Activated T-helper 9 cell treated with anti-CD3 and anti-CD28 coated beads, Interleukin-2, amount 50 U/mL, for 16 hours (primary cell): Measurements from ENCODE around the gene RINL.
"Not testable (repeated sequence)": the region's sequence is repeated elsewhere in the genome, so short reads cannot be mapped to it uniquely, and the experiment has no call there.

ENCODE experiments used
- DNase-seq: peaks from one replicate; pipeline ENCODE4 v3.0.0-alpha.2; 2020; ENCODE audit warnings: low read depth

Gene RINL

DNA sequence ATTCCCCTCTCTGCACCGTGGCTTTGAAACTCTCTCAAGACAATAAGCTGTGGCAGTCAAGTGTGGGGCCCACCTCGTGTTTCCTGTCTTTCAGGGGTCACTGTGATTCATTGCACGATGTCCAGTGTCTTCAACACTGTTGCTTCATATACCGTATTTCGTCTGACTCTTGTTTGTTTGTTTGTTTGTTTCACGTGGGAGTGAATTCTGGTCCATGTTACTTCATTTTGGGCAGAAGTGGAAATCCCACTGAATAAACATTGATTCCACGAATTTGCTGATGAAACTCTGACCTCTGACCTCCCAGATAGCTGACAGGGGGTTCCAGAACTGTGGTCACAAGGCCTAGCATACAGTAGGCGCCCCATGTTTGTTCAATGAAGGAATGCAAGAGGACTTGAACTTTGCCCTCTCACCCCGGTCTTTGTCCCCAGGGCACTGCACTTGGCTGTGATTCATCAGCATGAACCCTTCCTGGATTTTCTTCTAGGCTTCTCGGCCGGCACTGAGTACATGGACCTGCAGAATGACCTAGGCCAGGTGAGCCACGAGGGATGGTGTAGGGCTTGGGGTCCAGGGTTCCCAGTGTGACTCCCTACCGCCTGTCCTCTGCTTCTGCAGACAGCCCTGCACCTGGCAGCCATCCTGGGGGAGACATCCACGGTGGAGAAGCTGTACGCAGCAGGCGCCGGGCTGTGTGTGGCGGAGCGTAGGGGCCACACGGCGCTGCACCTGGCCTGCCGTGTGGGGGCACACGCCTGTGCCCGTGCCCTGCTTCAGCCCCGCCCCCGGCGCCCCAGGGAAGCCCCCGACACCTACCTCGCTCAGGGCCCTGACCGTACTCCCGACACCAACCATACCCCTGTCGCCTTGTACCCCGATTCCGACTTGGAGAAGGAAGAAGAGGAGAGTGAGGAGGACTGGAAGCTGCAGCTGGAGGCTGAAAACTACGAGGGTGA, 26.8 kb upstream of the RINL start:
- no peak for DNase-seq

DNA sequence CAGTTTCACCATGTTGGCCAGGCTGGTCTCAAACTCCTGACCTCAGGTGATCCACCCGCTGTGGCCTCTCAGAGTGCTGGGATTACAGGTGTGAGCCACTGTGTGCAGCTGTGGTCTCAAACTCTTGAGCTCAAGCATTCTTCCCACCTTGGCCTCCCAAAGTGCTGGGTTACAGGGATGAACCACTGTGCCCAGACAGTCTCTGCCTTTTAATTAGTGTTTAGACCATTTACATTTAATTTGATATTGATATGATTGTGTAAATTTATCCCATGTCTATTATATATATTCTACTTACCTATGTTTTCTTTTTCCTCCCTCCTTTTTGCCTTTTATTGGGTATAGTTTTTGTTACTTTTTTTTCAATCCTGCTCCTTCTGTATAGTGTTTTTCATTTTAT, 23.6 kb upstream of the RINL start:
- DNase-seq = no peak

DNA sequence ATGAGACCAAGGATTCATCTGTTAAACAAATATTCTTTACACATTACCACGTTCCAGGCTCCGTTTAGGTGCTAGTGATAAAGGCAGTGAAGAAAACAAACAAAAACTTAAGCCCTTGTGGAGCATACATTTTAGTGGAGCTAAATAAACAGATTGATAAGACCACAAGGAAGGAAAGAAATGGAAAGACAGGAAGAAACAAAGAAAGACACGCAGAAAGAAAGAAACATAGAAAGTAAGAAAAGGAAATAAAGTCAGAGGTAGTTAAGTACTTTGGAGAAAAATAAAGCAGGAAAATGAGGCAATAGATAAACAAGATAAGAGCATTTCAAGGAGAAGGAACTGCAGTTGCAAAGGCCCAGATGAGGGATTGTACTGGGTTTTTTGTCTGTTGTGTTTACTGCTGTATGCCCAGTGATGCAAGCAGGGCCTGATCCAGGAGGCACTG, 22.7 kb upstream of the RINL start:
- DNase-seq = no peak

DNA sequence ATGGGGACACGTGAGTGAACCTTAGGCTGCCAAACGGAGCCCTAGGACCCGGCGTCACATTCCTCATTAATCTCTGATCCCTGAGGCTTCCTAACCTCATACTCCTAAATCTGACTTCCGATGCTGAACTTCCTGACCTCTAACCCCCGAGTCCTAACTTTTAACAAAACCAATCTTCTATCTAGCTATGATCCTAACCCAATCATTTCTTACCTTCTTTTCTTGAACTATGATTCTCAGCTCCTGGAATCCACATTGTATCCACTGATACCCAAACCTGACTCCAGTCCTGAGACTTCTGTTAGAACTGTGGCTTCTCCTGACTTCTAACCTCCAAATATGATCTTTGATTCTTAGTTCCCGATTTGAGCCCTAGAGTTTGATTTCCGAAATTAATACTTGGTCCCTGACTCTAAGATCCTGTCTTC, 22.1 kb upstream of the RINL start:
- DNase-seq = no peak

DNA sequence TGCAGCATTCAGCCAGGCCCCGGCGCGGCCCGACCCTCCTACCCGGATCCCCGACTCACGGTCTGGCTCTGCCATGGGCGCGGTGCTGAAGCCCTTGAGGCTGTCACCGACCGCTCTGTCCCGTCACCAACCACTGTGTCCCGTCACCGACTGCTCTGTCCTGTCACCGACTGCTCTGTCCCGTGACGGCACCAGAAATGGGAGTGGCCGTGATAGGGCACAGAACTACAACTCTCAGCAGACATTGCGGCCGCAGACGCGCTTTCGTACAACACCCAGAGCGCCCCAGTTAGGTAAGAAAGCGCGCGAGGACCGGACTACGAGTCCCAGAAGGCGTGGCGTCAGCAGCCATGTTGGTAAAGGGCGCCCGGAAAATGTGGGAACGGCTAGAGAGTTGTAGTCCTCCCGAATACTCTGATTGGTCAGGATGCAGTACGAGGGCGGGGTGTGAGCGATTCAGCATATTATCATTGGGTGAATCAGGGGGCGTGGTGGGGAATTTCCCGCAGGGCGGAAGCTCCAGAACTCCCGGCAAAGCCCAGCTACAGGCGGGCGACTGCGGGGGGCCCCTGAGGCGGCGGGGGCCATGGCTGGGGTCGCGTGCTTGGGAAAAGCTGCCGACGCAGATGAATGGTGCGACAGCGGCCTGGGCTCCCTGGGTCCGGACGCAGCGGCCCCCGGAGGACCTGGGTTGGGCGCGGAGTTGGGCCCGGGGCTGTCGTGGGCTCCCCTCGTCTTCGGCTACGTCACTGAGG, 21.5 kb upstream of the RINL start, which contains the start of the genes NFKBIB and SIRT2:
NFKBIB (plus strand) TSS at position 523 of the 755 bp plus-strand sequence; CDS start at position 587, 64 bp downstream.
SIRT2 (minus strand) TSS at position 172 of the 755 bp plus-strand sequence; CDS start at position 75, 97 bp downstream.
- DNase-seq = peak; percentile 98

DNA sequence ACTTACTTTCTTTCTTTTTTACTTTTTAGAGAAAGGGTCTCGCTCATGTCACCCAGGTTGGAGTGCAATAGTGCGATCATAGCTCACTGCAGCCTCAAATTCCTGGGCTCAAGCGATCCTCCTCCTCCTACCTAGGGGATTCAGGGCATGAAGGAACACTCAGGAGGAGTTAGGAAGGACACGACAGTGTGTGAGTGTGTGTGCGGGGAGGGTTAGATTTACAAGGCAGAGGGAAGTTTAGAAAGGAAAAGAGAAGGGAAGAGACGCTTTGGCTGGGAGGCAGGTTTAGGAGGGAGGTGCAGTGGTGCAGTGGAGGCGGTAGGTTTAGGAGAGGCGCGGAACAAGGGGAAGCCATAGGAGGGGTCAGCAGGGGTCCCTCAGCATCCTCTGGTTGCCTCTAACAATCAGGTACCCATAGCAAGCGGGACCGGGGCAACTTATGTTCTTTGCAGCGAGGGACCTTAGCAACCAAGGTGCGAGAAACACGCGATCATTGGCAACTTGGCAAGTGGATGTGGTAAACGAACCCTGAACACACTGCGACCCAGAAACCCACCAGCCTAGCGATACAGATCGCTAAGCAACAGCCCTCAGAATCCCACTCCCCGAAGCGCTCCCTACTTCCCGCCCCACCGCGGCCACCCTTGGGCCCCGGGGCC, 20.8 kb upstream of the RINL start:
- DNase-seq = no peak

DNA sequence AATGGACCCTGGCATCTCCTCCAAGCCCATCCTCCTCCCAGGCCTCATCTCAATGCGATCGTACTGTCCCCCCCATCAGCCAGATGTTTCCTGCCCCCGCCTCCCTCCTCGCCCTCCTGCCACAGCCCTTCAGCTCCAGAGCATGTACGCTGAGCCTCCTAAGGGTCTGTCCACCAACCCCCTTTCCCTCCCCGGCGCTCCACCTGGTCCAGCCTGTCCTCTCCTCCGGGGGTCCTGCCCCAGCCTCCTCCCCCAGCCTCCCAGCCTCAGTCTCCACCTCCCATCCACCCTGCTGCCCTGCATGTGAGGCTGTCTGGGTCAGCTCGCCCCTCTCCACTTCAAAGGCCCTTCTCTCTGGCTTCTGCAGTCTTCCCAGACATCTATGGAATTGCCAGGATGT, 16.9 kb upstream of the RINL start:
- DNase-seq = no peak

DNA sequence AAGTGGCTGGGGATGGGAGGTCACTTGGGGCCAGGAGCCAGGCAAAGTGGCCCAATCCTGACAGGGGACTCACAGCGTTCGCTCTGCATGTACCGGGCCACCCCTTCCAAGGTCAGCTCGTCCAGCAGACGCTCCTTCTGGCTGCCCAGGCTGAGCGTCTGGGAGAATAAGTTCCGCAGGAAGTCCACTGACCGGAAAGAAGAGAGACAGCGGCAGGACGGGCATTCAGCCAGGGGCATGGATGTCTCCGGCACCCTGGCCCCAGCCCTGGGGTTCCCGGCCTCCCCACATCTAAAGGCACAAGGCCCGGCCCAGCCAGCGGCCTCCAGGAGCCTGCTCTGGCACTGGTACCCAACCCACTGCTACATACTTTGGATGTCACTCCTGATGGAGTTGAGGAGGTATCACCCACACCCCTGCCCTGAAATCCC, 15.3 kb upstream of the RINL start:
- DNase-seq = no peak

DNA sequence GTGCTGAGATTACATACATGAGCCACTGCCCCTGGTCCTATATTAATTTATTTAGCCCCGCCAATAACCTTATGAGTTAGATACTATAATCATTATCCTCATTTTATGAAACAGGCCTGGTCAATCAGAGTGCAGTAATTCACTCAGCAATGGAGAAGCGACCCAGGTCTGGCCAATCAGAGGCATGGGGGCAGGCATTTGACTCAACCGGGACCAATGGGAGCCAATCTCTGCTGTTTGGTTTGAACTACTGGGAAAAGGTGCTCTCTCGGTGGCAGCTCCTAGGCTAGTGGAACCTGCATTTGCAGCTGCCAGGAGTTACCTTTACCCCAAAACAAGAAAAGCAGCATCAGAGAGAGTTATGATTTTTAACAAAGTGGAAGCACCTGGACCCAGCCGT, 14.8 kb upstream of the RINL start:
- DNase-seq = no peak

DNA sequence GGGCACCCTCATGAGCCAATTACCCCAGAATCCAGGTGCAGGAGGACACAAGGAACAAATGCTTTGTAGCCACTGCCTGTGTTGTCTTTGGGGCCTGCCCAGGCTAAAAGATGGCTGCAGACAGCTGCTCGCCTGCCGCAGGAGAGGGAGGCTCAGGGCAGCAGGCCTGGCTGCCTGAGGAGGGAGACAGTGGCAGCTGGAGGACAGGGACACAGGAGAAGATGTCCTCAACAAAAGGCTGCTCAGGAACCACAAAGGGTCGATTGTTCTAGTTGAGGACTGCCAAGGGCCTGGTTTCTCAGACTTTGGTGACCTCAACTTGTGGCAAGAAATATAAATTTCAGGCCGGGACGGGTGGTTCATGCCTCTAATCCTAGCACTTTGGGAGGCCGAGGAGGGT, 13.7 kb upstream of the RINL start:
- no peak for DNase-seq

DNA sequence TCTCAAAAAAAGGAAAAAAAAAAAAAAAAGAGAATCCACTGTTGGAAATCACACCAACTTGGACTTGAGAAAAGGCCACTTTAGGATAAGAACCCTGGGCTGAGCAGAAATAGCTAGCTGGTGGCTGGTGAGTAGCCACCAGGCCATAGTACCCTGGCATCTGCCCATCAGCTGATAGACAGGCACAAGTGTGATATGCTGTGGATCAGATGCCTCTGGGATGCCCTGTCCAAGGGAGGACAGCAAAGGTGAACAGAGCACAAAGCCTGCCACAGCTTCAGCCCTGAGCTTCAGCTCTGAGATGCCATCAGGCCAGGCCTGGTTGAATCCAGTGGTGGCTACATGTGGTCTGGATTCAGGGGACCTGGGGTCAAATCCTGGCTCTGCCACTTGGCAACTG, 12.6 kb upstream of the RINL start:
- no peak for DNase-seq

DNA sequence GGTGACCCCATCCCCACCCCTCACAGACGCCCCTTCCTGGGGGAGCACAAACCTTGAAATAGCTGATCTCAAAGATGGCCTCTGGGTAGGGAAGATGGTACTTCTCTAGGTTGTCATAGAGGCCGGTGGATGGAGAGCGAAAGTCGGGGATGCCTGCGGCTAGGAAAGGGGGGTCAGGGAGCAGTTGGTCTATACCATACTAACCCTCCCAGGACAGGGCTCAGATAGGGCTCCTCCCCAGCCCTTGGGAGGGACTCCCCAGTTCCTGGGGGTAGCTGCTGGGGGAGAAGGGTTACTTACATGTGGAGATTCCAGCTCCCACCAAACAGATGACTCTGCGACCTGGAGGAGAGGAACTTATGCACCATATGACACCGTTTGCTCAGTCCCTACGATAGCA, 11.7 kb upstream of the RINL start:
- no peak for DNase-seq

DNA sequence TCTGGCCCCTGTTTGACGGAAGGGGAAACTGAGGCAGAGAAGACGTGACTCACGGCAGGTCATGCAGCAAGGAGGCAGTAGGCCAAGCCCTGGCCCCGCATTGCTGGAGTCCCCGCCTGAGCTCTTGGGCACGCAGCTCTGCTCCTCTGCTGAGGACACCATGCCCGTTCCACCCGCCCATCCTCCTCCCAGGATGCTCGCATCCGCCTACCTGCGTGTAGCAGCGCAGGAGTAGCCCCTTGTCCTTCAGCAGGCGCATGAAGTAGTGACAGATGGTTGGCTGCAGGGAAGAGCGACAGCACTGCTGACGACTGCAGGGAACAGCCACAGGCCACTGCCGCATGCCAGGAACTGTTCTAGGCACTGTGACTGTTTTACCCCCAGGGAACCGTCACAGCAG, 10.8 kb upstream of the RINL start:
- no peak for DNase-seq

DNA sequence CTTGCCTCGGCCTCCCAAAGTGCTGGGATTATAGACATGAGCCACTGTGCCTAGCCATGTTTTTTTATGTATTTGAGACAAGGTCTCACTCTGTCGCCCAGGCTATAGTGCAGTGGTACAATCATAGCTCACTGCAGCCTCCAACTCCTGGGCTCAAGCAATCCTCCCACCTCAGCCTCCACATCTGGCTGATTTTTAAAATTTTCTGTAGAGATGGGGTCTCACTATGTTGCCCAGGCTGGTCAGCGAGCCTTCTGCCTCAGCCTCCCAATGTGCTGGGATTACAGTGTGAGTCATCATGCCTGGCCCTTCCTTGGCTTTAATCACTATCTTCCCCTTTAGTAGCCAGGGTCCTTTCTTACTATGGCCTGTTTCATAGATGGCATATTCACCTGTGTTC, 6.6 kb upstream of the RINL start:
- DNase-seq = not testable (repeated sequence)

DNA sequence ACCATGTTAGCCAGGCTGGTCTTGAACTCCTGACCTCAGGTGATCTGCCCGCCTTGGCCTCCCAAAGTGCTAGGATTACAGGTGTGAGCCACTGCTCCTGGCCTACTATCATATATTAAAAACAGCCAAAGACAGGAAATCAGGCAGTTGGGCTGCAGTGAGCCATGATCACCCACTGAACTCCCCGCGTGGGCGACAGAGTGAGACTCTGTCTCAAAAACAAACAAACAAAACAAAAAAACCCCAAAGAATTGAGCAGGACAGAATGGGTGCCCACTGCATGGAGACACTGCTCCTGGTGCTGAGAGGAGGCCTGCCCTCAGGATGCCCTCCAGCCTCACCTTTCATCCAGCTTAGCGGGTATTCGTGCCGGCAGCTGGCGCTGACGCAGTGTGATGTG, 5.2 kb upstream of the RINL start:
- no peak for DNase-seq

DNA sequence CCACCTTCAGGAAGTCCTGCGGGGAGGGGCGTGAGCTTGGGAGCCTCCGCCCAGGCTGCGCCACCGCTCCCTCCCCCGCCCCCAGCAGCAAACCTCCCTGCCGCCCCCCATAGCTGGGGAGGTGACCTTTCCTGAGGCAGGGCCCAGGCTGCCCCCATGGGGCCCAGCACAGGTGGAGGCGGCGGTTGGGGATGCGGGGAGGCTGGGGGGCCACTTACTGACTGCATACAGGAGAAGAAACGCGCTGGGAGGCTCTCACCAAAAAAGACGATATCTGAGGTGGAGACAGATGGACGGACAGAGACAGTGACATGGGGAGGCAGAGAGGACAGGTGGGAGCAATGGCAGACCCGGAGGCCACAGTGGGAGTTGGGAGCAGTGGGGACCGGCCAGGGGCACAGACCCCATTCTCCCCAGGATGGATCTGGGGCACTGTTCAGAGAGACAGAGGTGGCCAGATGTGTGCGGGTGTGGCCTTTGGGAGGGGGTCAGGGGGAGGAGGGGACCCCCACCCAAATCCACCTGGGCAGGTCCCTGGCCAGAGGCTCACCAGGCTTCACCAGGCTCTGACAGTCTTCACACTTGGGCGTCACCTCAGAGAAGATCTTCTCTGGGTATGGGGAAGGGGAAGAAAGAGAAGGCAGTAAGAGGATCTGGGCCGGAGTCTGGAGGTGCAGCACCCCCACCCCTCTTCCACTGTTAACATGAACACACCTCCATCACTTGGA, 3.0 kb upstream of the RINL start:
- no peak for DNase-seq

DNA sequence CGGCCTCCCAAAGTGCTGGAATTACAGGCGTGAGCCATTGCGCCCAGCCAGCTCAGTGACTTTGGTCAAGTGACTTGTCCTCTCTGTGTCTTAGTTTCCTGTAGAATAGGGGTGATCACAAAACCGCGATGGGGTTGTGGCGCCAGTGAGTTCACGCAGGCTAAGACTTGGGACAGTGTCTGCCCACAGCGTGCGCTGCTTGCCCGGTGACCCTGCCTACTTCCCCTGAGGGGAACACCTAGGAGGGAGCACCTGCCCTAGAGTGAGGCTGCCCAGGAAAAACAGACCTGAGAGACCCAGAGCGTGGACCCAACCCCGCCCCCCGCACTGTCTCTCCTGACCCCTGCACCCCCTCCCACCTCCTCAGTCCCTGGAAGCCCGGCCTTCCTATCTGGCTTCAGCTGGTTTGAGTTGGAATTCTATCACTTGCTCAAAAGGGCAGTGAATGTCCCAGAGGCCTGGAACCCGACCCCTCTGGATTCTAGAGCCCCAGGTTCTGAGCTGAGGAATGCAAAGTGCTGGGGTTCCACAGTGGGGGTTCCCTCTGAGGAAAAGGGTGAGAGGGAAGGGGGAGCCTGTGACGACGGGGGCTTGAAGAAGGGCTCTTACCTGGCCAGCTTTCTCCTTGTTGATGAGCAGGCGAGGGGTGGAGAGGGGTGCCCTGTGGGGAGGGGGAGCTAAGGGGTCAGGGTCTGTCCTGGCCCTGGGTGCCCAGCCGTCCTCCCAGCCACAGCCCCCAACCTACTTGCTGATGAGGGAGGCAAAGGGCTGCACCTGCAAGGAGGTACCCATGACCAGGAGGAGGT, 2.2 kb upstream of the RINL start:
- no peak for DNase-seq

DNA sequence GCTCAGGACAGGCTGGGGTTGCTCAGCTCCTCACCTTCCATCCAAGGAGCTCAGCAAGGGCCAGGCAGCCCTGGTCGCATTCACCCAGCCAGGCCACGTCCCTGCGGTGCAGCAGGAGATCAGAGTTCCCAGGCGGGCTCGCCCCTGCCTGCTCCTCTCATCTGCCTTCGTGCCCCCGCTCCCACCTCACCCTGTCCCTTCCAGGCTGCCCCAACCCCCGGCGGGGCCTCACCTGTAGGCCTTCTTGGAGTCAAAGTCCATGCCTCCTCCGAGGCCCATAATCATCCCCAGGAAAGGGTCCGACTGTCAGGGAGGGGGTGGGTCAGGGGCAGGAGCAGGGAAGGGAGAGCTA, 1.3 kb upstream of the RINL start:
- DNase-seq = no peak

DNA sequence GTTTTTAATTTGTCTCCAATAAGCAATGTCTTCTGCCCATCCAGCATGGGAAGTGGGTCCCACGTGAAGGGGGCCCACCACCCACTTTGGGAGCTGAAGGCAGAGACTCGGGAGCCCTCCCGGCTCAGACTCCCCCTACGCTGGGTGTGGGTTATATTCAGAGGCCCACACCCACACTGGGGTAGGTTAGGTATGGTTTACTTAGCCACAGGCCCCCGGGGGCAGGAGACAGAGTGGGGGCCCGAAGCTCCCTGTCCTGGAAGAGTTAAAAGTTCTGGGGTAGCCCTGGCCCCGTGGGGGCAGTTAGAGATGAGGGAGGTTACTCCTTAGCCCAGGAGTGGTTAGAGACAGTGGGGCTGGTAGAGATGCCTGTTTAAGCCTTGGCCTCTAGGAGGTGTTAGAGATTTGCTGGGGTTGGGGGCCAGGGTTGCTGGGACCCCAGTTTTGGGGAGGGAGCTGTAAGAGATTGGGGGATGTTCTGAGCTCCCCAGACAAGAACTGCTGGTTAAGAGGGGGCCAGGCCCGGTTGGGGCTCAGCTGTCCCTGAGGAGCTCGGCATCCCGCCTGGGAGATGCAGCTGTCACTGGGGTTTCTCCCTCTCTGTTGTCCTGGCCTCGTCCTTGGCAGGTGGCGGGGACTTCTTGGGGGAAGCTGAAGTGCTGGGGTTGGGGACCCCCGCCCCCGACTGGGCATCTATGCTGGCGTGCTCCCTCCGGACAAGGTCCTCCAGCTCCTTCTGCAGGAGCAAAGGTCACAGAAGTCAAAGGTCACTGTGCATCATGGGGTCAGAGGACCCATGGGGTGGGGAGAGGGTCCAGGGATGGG, 712 bp upstream of the RINL start:
- DNase-seq = no peak
